ENCODE data around the gene CDH4. TPM values are rescaled to one million over a fixed set of nuclear protein-coding genes. Genes with fewer than 3 reads are reported as not detected.
"Not testable (repeated sequence)": the region's sequence is repeated elsewhere in the genome, so short reads cannot be mapped to it uniquely, and the experiment has no call there.

CDH4 gene
- total RNA-seq, 1 donor from 2014 or later = 0.17 TPM

DNA sequence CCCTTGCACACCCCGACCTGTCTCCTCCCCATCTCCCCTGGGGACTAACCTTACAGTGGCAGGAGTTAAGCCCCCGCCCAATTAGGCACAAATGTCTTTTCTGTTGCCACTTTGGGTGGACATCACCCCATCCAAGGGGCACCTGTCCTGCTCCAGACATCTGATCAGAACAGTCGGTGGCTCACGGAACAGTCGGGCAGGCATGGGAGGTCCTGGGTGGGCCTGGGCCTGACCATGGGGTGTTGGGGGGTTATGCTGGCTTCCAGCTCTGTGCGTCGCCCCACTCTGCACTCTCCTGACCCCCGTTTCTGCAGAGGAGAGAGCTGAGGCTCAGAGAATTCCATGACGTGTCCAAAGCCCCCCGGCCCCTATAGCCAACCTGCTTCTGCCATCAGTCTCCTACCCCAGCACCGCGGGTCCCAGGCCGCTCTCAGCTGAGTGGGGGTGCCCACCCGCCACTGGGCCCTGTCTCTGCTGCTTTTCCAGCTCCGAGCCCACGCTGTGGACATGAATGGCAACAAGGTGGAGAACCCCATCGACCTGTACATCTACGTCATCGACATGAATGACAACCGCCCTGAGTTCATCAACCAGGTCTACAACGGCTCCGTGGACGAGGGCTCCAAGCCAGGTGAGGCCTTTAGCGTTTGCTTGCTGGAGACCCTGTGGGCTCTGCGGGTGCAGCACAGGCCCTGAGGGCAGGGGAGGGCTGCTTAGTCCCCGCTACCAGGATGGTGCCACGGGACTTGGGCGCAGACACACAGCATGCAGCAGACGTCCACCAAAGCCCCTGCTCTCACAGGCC, 600.4 kb downstream of the CDH4 start:
- DNase-seq = no peak

DNA sequence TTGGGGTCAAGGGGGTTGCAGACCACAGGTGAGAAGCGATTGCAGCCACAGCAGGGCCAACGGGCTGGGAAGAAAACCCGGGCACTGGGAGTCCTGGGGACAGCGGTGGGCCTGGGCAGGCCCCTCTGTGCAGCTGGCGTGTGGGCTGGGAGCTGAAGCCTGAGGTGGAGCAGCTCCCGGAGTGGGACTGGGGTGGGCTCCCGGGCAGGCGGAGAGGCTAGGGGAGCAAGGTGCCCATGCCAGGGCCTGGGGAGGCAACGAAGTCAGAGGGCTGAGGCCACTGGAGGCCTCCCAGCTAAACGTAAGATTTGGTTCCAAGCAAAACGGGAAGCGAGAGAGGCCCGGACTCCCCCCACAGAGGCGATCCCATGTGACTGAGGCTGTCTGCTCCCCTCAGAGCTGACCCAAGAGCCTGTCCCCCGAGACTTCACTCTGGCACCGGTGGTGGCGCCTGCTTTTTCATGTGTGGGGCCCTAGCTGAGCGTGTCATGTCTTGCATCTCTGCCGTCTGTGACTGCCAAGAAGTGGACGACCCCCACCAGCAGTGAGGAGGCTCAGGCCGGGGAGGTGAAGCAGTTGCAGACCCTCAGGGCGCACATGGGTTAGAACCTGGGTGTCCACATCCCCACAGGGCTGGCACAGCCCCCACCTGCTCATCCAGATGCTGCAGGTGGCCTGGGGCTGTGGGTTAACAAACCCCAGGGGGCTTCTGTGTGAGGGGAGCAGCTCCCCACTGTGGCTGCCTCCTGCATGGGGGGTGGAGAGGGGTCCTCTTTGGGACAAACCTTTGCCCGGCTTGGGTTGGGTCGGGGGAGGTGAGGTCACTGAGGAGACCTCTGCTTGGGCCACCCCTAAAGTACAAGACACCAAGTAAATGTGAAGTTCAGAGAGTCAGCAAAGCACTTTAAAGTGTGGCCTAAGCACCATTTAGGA, 601.3 kb downstream of the CDH4 start:
- no peak for DNase-seq

DNA sequence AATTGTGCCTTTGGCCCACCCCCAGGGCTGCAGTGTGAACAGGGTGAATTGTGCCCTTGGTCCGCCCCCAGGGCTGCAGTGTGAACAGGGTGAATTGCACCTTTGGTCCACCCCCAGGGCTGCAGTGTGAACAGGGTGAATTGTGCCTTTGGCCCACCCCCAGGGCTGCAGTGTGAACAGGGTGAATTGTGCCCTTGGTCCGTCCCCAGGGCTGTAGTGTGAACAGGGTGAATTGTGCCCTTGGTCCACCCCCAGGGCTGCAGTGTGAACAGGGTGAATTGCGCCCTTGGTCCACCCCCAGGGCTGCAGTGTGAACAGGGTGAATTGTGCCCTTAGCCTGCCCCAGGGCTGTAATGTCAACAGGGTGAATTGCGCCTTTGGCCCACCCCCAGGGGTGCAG, 602.5 kb downstream of the CDH4 start:
- not testable (repeated sequence) for DNase-seq

DNA sequence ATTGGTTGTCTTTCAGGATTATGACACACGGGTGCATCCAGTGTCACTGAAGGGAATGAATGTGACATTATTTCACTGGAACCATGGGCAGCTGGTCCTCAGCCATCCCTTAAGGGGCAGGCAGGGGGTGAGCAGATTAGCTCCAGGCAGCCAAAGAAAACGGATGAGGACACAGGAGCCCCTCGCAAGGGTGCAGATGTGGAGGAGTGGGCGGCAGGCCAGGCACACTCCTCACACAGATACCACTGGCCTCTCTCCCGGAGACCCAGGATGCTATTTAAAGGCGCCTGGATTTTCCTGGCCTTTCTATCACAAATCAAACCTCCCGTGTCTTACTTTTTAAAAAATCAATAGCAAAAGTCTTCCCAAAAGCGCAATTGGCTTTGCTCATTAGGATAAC, 603.2 kb downstream of the CDH4 start:
- no peak for DNase-seq

DNA sequence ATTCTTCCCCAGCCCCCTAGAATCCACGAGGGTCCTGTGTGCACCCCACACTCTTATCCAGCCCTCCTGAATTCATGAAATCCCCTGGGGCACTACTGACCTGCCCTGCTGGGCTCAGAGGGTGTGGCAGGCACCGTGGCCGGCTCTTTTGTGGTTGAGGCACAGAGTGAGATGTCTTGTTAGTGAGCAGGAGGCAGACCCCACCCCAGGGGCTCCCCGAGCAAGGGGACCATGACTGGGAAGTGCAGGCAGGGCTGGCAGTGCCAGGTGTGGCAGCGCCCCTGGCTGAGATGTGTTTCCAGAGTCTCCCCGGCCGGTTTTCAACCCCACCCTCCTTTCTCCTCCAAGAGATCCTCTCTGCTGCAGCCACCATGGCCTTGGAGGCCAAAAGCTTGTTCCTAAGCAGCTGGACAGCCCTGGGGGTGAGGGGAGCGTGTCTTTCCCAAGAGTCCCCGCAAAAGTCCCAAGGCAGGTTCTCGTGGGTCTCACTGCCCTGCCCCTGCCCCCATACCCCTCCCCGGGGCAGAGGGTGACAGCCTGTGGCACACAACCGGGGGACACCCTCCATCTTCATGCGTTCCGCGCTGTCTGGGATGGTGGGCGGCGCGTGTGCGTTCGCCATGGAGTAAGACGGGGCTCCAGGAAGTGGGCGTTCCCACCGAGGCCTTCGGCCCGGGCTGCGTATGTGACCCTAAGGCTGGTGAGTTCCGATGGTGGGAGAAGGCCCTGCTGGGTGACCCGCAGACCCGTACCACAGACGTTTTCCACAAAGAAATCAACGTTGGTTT, 604.8 kb downstream of the CDH4 start:
- no peak for DNase-seq

DNA sequence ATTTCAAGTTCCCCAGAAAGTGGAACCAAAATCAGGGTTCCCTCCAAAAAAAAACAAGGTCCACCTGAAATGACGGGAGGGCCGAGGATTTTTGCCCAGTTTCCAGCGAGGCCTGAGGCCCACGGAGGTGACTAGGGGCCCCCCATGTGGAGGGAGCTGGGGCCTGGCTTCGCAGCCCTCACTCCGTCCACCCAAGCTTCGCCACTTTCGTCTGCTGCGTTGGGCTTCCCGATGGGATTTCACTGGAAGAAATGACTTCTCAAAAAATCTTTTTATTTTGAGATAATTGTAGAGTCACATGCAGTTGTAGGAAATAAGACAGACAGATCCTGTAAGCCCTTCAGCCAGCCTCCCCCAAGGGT, 605.3 kb downstream of the CDH4 start:
- no peak for DNase-seq

DNA sequence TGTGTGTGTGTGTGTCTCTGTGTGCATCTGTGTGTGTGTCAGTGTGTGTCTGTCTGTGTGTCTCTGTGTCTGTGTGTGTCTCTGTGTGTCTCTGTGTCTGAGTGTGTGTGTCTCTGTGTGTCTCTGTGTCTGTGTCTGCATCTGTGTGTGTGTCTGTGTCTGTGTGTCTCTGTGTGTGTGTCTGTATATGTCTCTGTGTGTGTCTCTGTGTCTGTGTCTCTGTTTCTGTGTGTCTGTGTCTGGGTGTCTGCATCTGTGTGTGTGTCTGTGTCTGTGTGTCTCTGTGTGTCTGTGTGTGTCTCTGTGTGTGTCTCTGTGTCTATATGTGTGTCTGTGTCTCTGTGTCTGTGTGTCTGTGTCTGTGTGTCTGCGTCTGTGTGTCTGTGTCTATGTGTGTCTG, 605.8 kb downstream of the CDH4 start:
- no peak for DNase-seq

DNA sequence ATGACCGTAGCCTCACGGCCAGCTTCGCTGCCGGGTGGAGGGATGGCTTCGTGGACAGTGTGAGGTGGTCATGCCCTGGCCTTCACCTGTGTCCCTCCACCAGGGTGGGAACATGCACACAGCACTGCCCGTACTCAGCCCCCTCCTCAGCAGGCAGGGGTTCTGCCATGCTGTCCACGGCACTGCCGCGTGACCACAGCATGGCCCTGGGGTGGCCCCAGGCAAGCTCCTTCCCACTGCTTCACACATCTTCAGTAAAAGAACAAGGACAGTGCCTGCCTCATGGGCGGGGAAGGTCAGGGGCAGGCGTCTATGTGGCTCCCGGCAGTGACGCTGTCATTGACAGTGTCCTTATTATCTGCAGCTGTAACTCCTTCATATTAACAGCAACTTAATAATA, 607.7 kb downstream of the CDH4 start:
- DNase-seq = no peak

DNA sequence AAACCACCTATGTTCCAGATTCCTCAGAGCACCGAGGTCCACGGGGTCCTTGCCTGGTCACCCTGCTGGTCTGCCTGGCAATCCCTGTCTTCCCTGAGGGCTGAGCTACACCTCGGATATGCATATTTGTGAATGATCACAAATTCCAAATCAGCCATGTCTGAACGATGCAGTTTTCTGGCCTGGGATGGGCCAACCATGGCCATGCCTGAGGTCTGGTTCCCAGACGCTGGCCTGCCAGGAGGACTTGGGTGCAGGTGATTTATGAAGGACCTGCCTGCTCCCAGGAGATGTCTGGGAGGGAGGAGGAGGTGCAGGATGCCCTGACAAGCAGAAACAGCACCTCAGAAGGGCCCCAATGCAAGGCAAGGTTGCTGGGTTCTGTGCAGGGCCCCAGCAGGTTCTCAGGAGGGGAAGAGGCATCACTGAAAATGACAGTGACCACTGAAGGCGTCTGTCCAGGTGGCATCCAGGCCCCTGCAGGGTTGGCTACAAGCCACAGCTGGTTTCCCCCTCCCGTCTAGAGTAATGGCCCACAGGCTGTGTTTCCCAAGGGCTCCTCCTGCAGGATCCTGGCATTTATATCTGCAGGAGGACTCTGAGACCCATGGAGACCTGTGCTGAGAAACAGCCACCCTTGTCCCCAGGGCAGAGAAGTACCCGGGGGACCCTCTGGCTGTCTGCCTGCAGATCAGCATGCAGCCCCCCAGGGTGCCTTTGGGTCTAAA, 608.4 kb downstream of the CDH4 start:
- DNase-seq = no peak

DNA sequence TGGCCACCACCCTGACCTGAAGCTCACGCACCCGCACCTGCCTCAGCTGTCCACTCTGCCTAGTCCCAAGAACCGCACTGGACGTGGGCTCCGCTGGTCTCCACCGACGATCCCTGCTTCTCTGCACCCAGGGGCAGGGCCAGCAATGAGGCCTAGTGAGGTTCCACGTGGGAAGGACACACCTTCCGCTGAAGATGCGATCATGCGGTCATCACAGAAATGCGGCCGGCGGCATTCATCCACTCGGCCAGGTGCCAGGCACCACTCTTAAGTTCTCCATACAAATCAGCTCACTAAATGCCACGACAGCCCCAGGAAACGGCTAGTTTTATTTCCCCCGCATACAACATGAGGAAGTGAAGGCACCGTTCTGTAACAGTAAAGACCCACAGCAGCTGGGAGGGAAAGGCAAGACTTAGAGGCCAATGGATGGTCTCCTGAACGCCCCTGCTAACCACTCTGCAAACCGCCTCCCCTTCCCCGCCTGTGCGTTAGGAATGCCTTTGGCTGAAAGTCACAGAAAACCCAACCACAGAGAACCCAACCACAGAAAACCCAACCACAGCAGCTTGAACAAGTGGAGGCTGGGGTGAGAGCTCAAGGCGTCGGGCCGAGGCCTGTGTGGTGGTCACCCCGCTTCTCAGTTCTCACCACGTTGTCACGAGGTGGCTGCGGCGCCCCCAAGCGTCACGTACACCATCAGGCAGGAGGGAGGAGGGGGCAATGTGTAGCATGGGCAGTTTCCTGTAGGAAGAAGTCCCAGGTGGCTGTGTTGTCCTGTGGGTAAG, 609.2 kb downstream of the CDH4 start:
- no peak for DNase-seq

DNA sequence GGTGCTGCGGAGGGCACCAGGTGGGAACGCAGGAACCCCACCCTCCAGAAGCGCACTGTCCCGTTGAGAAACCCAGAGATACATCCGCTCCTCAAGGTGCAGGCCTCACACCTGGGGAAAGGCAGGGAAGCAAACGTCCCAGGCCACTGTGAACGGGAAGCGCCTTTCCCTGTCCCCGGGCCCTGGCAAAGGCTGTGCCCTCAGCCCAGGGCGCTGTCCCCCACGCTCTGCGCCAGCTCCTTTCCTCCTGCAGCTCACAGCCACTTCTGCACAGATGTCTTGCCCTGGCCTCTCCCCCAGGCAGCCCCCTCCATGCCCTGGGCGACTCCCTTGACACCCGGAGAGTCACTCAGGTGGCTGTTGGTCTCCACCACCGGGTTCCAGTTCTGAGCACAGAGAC, 609.8 kb downstream of the CDH4 start:
- DNase-seq = no peak

DNA sequence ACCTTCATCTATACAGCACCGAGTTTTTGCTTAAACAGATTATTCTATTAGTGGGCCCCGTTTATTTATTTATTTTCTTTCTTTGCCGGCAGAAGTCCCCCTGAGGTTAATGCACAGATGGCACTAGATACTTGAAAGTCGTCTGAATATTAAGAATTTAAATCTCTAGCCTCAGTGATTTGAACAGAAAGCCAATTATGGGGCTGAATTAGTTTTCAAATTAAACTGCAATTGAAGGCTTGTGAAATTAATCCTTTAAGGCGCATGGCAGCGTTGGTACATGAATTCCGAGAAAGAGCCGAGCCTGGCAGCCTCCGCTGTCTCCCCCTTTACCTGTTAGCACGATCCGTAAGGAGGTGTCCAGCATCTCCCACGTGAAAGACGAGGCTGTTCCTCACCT, 610.8 kb downstream of the CDH4 start:
- no peak for DNase-seq

DNA sequence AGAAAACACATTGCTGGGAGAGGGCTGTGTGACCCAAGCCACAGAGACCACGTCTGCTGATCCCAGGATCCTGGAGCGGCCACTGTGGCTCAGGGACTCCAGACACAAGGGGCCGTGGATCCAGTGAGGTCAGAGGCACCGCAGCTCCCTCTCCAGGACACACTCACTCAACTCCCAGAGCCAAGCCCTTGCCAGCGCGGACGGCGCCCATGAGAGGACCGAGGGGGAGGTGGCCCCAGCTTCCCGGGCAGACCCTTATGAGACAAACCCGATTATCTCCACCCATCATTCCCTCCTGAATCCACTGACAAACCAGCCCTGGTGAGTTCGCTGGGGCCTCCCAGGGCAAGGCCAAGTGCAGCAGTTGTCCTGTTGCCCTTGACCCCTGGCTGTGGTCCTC, 612.4 kb downstream of the CDH4 start:
- no peak for DNase-seq

DNA sequence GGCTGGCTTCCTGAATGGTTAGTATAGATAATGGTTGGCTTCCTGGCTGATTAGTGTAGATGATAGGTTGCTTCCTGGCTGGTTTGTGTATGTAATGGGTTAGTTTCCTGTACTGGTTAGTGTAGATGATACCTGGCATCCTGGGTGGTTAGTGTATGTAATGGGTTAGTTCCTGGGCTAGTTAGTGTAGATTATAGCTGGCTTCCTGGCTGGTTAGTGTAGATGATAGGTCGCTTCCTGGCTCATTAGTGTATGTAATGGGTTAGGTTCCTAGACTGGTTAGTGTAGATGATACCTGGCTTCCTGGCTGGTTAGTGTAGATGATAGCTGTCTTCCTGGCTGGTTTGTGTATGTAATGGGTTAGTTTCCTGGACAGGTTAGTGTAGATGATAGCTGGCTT, 613.3 kb downstream of the CDH4 start:
- no peak for DNase-seq

DNA sequence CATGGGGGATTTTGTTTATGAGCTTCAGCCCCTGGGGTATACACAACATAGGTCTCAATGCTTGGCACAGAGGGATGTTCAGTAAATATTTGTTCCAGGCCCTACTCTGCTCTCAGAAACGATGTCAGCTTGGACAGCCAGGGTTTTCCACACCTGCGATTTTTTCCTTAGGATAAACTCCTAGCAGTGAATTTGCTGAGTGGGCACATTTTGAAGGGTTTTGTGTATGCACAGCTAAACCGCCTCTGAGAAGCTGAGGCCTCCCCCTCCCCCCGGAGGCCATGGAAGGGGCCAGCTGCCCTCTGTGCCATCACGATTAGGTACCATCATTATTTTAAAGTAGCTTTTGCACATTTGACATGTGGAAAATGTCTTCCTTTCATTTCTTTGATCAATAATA, 614.1 kb downstream of the CDH4 start:
- no peak for DNase-seq

DNA sequence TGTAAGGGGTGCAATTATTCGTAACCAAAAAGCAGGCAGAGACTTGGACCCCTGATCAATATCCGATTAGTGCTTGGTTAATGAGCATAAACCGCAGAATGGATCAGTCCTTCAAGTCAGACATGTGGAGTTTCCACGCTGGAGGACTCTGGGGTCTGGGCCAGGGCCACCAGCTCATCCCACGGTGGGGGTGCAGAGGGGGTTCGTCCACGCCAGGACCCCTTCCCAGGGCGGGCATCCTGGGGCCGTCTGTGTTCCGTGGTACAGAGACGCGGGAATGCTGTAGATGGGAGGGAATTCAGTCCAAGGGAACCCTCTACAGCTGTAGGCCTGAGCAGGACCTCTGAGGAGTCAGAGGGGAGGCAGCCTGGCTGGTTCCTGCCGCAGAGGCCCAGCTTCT, 615.9 kb downstream of the CDH4 start:
- DNase-seq = no peak

DNA sequence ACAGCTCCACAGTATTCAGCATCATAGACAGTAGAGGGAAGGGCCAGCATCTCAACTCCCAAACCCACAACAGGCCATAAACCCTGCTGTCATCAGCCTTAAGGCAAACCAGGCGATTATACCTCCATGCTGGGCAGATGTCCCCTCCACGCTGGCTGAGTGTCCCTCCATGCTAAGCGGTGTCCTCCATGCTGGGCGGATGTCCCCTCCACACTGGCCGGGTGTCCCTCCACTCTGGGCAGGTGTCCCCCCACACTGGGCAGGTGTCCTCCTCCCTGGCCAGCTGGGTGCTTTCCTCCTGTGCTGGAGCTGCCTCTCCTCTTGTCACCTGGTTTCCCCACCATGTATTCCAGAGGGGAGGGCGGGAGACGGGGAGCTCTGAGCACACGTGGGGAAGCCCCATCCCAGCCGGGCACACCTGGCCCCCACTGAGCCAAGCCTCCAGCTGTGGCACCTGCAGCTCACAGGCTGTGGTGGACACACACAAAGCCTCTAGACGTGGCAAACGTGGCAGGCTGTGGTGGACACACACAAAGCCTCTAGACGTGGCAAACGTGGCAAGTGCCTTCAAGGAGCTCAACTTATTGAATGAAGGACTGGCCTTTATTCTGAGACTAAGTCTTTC, 616.5 kb downstream of the CDH4 start:
- no peak for DNase-seq

DNA sequence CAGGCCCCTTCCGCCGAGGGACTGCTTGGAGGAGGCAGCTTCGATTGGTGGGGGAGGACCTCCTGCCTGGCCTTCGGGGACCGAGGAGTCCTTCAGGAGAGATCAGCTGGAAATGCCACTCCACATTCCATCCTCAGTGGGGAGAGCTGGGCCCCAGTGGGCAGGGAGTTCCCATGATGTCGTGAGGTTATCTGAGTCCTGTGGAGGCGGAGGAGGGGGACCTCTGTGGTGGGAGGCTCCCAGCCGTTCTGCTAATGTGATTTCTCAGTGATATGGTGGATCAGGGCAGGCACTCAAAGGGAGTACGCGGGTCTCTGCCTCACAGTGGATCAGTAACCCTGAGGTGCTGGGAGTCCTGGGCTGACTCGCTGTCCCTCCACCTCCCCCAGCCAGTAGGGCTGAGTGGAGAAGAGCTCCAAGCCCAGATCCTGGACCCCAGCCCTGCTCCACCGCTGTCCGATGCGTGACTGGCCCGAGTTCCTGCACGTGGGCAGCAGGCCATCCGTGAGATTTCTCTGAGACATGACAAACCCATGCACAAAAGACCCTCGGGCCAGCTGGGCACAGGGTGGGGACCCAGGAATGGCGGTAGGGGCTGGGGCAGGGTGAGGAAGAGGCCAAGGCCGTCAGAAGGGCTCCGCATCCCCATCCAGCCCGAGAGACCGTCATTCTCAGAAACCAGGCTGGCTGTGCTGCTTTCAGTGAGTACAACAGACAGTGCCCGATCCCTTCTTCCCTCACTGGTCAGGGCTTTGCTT, 617.9 kb downstream of the CDH4 start:
- DNase-seq = no peak

DNA sequence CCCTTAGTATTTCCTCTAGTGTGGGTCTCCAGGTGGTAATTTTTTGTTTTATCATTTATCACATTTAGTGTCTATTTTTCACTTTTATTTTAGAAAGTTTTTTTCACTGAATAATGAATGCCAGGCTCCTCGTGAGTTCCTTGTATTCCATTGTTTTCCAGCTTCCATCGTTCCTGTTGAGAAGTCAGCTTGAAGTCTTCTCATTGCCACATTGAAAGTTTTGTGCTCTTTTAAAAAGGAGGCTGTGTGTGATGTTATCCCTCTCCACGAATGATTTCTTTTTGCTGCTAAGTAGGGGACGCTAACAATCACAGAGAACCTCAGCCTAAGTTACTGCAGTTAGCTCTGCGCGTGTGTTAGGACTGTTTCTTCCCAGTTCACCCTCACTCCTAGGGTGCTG, 619.1 kb downstream of the CDH4 start:
- DNase-seq = no peak

DNA sequence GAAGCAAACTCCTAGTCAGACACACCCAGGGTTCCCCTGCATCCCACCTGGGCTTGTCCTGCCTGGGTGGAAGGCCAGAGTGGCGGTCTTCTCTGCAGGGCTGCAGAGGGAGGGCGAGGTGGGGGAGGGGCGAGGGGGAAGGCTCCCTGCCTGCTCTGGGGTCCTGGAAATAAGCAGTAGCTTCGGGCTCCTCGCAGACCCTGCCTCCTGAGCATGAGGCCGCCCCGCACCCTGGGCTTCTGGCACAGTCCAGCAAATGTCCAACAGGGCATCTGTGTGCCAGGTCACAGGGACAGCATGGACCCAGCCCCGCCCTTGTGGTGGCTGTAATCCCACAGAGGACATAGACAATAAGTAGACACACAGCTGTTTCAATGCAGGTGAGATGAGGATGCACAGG, 619.9 kb downstream of the CDH4 start:
- no peak for DNase-seq

Measured in dermis blood vessel endothelial cell (primary cell).